ENCODE results near the gene KMT2E.

GRCh38 chr7:105106473-105106872 lies 92.5 kb downstream of the KMT2E start:
- TF ChIP-seq CTCF (IDR thresholded peaks at IDR 0.05) (no peak), POLR2A (IDR thresholded peaks at IDR 0.05) (no peak)

Data from testis (tissue), 2 donors.